Right atrium auricular region (tissue), 2 donors: ENCODE results near the gene BLVRB. TPM values are rescaled to one million over a fixed set of nuclear protein-coding genes. Genes with fewer than 3 reads are reported as not detected.
"Not testable (repeated sequence)": the region's sequence is repeated elsewhere in the genome, so short reads cannot be mapped to it uniquely, and the experiment has no call there.

ENCODE experiments used
- DNase-seq: peaks from one replicate; pipeline ENCODE4 v3.0.0-alpha.2; 2019; ENCODE audit warnings: low spot score
- H3K27ac ChIP-seq, 2 donors: fragments of 200-600 bp; sonication (generic); 1 replicate in 1 of 2; 2 replicates in 1 of 2; pipeline ENCODE4 v1.5.1; 2016 to 2019
- H3K27me3 ChIP-seq, 2 donors: fragments of 200-600 bp; sonication (generic); one replicate each; pipeline versions ENCODE4 v1.5.1 to v1.6.0; 2017 to 2019
- H3K36me3 ChIP-seq: fragments of 200-600 bp; sonication (generic); one replicate; pipeline ENCODE4 v1.5.1; 2016
- H3K4me1 ChIP-seq, 2 donors: fragments of 200-600 bp; sonication (generic); one replicate each; pipeline versions ENCODE4 v1.5.1 to v1.6.0; 2017 to 2019
- H3K4me3 ChIP-seq, 2 donors: fragments of 200-600 bp; sonication (generic); 1 replicate in 1 of 2; 2 replicates in 1 of 2; pipeline ENCODE4 v1.5.1; 2017 to 2019; ENCODE audit warnings: mild to moderate bottlenecking in 1 of 2, moderate library complexity in 1 of 2
- H3K9me3 ChIP-seq, 2 donors: fragments of 200-600 bp; sonication (generic); one replicate each; pipeline ENCODE4 v1.5.1; 2019
- CTCF ChIP-seq, 2 donors: fragments of 200-600 bp; sonication (generic); IDR thresholded peaks; one replicate each; pipeline ENCODE4 v1.5.1; 2019; ENCODE audit warnings: antibody characterized with exemption in 2 of 2
- total RNA-seq, 2 donors: library from RNA; depleted of rRNA; stranded (reverse); fragments of >200 nt; gene quantifications; one replicate each; pipeline ENCODE4 v1.1.0, GENCODE V29; 2016

The BLVRB gene
- total RNA-seq, 2 donors from 2014 or later = 123 to 199 TPM

GRCh38 chr19:40412866-40413265 lies 52.7 kb downstream of the BLVRB start:
- no peaks in the 10 kb centered on the region for H3K36me3 ChIP-seq
- H3K4me3 ChIP-seq = no peak overlapping the region
- H3K27me3 ChIP-seq = no peaks in the 10 kb centered on the region
- no peak for DNase-seq
- peak overlapping the region in 1 of 2 donors; percentile 82 for H3K27ac ChIP-seq
- no peaks in the 10 kb centered on the region for H3K9me3 ChIP-seq
- no peak for TF ChIP-seq CTCF (IDR thresholded peaks at IDR 0.05)
- H3K4me1 ChIP-seq = peaks cover 0 to 55% of the 10 kb centered on the region in 2 donors

- Histone ChIP-seq H3K4me1 (peaks cover 0 to 51% of the 10 kb centered on the region in 2 donors), H3K27ac (peak overlapping the region; percentile 82 to 89), H3K36me3 (no peaks in the 10 kb centered on the region), H3K9me3 (no peaks in the 10 kb centered on the region), H3K4me3 (no peak overlapping the region), H3K27me3 (no peaks in the 10 kb centered on the region)
- TF ChIP-seq CTCF (IDR thresholded peaks at IDR 0.05) = no peak
- no peak for DNase-seq
These were observed 53.5 kb downstream of the BLVRB start for GRCh38 chr19:40411958-40412499.

- peaks cover 0 to 49% of the 10 kb centered on the region in 2 donors for H3K4me1 ChIP-seq
- DNase-seq = no peak
These were observed 54.3 kb downstream of the BLVRB start for GRCh38 chr19:40411125-40411842.

GRCh38 chr19:40410030-40410389 lies 55.5 kb downstream of the BLVRB start:
- no peak for DNase-seq
- Histone ChIP-seq H3K27ac (peak overlapping the region; percentile 82 to 89), H3K9me3 (no peaks in the 10 kb centered on the region), H3K4me3 (no peak overlapping the region), H3K27me3 (no peaks in the 10 kb centered on the region), H3K4me1 (peaks cover 0 to 49% of the 10 kb centered on the region in 2 donors), H3K36me3 (no peaks in the 10 kb centered on the region)
- TF ChIP-seq CTCF (IDR thresholded peaks at IDR 0.05) = no peak

More at GRCh38 chr19:40411125-40411842, 54.3 kb downstream of the BLVRB start:
- peak overlapping the region; percentile 82 to 89 for H3K27ac ChIP-seq
- TF ChIP-seq CTCF (IDR thresholded peaks at IDR 0.05) = no peak
- no peaks in the 10 kb centered on the region for H3K9me3 ChIP-seq
- no peaks in the 10 kb centered on the region for H3K36me3 ChIP-seq
- no peaks in the 10 kb centered on the region for H3K27me3 ChIP-seq
- no peak overlapping the region for H3K4me3 ChIP-seq

GRCh38 chr19:40408598-40408925 lies 57.0 kb downstream of the BLVRB start:
- not testable (repeated sequence) for H3K4me3 ChIP-seq, H3K27ac ChIP-seq, DNase-seq, H3K9me3 ChIP-seq, H3K36me3 ChIP-seq, H3K27me3 ChIP-seq
- H3K4me1 ChIP-seq = peaks cover 0 to 44% of the 10 kb centered on the region in 2 donors

GRCh38 chr19:40407714-40408597 lies 57.6 kb downstream of the BLVRB start:
- Histone ChIP-seq H3K36me3 (no peaks in the 10 kb centered on the region), H3K9me3 (no peaks in the 10 kb centered on the region), H3K27me3 (no peaks in the 10 kb centered on the region), H3K27ac (no peak overlapping the region), H3K4me3 (no peak overlapping the region), H3K4me1 (peaks cover 0 to 44% of the 10 kb centered on the region in 2 donors)
- no peak for TF ChIP-seq CTCF (IDR thresholded peaks at IDR 0.05)
- DNase-seq = no peak
